UCSD-AML1 (cell line): ENCODE results near the gene PLD2.

ENCODE experiments used
- DNase-seq: peaks from one replicate; lab custom pipeline; 2025; ENCODE audit not compliant: unreplicated experiment; lab: John Stamatoyannopoulos, UW

Gene PLD2, protein sequence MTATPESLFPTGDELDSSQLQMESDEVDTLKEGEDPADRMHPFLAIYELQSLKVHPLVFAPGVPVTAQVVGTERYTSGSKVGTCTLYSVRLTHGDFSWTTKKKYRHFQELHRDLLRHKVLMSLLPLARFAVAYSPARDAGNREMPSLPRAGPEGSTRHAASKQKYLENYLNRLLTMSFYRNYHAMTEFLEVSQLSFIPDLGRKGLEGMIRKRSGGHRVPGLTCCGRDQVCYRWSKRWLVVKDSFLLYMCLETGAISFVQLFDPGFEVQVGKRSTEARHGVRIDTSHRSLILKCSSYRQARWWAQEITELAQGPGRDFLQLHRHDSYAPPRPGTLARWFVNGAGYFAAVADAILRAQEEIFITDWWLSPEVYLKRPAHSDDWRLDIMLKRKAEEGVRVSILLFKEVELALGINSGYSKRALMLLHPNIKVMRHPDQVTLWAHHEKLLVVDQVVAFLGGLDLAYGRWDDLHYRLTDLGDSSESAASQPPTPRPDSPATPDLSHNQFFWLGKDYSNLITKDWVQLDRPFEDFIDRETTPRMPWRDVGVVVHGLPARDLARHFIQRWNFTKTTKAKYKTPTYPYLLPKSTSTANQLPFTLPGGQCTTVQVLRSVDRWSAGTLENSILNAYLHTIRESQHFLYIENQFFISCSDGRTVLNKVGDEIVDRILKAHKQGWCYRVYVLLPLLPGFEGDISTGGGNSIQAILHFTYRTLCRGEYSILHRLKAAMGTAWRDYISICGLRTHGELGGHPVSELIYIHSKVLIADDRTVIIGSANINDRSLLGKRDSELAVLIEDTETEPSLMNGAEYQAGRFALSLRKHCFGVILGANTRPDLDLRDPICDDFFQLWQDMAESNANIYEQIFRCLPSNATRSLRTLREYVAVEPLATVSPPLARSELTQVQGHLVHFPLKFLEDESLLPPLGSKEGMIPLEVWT

DNA sequence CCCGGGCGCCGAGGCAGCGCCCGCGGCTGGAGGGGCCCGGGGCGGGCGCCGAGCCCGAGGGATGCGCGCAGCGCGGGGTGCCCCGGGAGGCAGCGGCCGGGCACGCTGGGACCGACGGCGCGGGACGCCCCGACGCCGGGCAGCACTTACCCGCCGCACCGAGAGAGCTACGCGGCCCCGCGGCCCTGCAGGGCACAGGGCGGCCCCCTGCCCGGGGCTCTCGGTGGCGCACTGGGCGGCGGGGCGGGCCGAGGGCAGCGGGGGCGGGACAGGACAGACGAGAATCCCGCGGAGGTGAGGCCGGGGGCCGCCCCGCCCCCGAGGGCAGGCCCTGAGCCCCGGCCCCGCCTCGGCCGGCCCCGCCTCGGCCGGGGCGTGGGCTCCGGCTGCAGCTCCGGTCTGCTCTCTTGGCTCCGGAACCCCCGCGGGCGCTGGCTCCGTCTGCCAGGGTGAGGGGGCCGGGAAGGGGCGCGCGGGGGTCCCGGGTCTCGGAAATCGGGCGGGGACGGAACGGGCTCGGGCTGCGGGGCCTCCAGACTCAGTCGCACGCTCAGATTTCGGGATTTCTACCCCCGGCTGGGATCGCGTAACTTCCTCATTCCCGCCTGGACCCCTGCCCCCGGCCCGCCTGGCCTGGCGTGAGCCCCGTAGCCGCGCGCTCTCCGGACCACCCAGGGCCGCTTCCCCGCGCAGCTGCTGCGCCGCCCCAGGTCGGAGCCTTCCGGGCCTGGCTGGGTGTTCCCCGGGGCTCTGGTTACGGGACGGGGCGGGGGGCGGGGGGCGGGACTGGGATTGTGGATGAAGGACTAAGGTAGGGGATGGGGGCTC, at the start of gene PLD2:
Gene PLD2 (plus strand): TSS at position 376 of the 828 bp plus-strand sequence. CDS start 621 bp downstream, outside the sequence.
- peak; percentile 85 for DNase-seq

DNA sequence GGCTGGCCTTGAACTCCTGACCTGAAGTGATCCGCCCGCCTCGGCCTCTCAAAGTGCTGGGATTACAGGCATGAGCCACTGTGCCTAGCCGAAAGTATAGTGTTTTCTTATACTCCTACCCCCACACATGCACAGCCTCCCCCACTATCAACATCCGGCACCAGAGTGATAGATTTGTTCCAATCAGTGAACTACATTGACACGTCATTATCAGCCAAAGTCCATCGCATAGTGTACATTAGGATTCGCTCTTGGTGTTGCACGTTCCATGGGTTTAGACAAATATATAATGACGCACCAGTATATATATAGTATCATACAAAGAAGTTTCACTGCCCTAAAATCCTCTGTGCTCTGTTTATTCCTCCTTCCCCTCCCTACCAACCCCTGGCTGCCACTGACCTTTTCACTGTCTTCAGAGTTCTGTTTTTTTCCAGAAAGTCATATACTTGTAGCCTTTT, 47.1 kb upstream of the PLD2 start:
- no peak for DNase-seq

DNA sequence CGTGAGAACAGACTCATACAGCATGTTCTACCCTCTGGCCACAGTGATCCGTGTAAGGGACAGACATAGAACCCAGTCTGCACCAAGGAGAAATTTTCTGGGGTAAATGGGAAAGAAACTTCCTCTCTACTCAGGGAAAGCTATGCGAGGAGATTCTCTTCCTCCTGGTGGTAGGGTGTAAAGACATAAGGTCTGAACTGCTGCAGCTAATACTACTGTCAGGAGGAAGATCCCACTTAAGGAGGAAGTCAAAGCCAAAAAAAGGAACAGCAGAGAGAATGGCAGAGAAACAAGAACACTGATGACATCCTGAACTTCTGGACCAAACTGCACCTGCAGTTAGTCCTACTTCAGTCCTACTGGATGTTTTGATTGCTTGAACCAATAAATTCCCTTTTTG, 42.4 kb upstream of the PLD2 start:
- DNase-seq = no peak

DNA sequence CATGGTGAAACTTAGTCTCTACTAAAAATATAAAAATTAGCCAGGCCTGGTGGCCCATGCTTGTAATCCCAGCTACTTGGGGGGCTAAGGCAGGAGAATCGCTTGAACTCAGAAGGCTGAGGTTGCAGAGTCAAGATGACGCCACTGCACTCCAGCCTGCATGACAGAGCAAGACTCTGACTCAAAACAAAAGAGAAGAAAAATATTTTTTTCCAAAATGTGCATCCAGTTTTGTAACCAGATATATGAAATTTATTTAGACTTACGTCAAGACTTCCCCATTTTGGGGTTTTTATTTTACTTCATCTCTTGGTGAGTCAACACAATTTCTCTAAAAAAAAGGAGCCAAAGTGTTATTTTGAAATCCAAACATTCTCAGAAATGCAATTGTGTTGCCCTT, 40.8 kb upstream of the PLD2 start:
- no peak for DNase-seq

DNA sequence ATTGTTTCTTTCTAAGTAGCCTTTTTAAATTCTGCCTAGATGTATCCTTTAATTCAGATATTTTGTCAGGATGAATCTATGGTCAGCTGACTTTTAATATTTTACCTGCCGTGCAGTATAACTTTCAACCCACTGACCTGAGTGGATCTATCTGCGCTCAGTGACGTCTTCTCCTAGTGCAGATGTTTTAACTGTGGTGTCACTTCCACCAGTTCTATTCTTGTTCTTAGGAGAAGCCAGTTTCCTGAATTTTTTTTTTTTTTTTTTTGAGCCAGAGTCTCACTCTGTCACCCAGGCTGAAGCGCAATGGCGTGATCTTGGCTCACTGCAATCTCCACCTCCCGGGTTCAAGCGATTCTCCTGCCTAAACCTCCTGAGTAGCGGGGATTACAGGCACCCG, 40.2 kb upstream of the PLD2 start:
- DNase-seq = no peak

DNA sequence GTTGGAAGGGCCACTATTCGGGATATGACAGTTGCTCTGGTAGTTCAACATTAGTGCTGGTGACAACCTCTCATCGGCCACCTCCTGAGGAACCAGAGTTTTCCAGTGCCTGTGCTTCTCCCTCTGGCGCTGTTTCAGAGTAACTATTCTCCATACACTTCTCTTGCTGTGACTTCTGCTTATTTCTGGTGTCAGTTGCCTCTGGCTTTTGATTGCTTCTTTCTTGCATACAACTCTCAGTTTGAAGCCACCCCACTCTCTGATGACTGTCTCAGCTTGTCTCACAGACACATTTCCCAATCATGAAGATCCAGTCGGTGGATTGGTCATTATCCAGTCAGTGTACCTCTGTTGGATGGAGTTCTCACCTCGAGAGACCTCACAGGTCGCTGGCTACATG, 38.7 kb upstream of the PLD2 start:
- no peak for DNase-seq

DNA sequence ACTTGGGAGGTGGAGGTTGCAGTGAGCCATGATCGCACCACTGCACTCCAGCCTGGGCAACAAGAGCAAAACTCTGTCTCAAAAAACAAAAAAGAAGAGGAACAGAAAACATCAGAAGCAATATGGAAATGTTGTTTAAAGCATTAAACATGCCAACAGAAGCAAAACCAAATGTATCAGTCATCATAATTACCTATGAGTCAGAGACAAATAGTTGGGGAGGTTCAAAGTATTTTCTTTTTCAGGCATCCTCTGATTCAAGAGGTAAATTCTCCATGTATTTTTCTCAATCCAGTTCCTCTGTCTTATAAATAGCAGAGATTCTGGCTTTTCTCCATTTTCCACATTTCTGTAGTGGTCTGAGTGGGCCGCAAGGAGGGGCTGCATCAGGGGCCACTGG, 37.3 kb upstream of the PLD2 start:
- no peak for DNase-seq

DNA sequence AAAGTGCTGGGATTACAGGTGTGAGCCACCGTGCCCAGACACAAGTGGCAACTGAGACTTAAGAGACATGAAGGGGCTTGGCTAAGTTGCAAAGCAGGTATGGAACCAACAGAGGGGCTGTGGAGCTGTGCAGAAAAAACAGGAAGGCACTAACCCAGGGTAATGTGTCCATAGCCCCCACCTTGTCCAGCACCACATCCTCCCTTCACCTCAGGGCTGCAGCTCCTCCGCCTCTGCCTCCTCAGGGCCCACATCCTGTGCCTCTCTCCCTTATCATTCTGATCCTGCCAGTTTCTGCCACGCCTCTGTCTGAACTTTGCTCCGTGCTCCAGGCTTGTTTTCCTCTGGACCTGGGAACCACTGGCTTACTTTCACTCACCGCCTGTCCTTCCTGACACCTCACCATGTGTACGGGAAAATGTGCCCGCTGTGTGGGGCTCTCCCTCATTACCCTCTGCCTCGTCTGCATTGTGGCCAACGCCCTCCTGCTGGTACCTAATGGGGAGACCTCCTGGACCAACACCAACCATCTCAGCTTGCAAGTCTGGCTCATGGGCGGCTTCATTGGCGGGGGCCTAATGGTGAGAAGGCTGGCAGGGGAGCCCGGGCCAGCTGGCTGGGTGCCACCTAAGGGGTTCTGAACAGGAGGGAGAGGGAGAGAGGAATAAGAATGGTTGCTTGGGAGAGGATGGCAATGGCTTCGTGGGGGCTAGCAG, 35.3 kb upstream of the PLD2 start, which contains the start of gene TM4SF5:
Gene TM4SF5 (plus strand): TSS at position 368 of the 716 bp plus-strand sequence. CDS start 37 bp downstream, at position 405.
- peak; percentile 65 for DNase-seq

DNA sequence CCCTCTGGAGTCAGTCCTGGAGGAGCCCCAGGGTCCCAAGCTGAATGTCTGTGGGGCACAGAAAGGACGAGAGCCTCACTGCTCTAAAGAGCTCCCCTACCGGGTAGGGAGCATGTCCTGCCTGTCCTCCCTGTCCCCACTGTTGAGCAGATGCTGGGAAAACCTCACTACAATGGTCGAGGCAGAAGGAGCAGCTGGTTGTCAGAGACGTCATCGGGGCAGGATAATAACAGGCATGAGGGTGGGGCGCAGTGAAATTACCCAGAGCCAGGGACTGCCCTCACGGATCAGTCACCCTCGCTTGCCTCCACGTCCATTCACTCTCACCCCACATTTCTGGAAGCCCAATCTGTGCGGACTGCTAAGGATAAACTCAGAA, 34.7 kb upstream of the PLD2 start:
- DNase-seq = no peak

DNA sequence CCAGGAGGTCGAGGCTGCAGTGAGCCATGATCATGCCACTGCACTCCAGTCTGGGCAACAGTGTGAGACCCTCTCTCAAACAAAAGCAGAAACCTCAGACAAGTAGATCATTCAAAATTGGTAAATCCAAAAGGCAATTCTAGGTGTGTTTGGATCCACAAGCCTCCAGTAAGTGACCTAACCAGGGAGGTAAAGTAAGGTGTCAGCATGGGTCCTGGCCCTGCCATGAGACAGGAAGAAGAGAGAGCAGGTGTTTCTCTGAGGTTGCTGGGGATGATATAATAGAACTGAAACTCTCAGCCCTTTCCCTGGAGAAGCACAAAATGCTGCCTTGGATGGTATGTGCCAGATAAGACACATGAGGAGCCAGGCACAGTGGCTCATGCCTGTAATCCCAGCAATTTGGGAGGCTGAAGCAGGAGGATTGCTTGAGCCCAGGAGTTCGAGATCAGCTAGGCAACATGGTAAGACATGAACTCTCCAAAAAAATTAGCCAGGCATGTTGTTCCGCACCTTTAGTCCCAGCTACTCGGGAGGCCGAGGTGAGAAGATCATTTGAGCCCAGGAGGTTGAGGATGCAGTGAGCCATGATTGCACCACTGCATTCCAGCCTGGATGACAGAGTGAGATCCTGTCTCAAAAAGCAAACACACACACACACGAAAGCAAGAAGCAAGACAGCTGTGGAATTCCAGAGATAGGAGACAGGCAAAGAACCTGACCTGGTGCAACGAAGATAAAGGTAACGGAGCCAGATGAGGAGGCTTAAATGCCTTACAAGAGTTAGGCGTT, 28.8 kb upstream of the PLD2 start:
- DNase-seq = no peak

DNA sequence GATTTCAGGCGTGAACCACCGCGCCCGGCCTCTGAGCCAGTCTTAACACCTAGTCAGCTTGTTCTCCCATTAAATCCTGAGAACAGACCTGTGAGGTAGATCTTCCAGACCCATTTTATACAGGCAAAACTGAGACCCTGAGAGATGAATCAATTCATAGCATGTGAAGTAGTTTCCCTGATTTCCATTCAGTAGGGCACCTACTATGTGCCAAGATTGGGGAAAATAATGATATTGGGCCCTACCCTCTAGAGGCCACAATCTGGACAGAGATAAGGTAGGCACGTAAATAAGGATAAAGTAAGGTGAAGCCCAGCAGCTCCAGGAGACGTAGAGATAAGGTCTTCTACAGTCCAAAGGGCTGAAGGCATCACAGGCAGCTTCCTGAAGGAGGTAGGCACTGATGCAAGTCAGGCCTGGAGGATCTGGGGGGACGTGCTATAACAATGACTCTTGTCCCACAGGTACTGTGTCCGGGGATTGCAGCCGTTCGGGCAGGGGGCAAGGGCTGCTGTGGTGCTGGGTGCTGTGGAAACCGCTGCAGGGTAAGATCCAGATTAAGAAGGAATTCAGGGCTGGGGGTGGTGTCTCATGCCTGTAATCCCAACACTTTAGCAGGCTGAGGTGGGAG, 26.5 kb upstream of the PLD2 start:
- DNase-seq = no peak

DNA sequence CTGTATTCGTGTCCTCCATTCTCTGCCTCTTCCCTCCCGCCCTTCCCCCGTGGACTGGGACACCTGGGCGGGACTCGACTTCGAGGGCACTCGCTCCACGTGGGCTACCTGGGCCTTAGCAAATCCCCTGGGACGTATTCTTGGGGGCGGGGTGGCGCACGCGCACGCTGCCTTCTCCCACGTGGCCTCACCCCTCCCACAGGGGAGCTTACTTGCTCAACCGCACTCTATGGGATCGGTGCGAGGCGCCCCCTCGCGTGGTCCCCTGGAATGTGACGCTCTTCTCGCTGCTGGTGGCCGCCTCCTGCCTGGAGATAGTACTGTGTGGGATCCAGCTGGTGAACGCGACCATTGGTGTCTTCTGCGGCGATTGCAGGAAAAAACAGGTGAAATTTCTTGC, 24.3 kb upstream of the PLD2 start:
- DNase-seq = no peak

DNA sequence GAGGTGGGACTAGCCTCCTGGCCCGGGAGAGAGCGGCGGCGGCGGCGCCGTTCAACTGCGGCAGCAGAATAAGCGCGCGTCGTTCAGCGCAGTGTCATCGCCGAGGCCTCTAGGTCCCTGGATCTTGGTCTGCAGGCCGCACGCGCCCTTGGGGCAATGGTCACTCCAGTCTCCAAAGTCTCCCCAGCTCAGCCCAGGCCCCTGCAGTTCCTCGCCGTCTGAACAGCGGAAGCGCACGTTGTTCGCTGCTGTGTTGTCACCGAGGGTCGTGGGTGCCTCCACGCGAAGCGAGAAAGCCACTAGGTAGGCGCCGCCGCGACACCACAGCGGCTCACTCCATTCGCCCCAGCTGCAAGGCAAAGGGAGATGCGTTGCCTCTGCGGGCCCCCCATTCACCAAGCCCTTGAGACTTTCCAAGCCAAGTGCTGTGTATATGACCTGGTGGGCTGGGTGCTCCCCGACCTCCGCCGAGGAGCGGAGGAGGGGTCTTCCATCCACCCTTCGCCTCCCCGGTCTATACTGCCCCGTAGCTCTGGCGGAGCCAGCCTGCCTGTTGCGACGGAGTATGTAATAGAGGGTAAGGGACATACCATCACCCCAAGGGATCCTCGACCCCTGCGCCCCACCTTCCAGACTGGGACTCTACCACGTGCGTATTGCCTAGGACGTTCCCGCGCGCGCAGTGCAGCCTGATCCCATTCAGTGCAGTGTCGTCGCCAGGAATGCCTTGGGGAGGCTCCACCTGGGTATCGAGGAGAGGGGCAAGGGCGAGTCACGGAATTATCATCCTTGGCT, 21.4 kb upstream of the PLD2 start:
- no peak for DNase-seq

DNA sequence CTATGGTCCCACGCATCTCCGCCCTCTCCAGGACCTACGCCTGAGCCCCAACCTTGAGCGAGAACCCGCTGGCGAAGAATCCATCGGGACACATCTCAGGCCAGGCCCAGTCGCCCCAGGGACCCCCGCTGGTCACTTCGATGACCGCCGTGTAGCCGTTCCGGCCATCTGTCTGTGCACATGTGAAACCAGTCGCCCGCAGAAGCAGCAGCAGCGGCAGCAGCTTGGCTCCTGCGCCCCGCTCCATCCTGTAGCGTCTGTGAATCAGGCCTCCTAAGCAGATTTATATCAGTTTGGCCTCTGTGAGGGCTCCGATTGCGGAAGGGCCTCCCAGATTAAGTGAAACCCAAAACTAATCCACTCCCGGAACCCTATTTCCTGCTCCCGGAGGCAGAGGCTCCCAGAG, 20.8 kb upstream of the PLD2 start, which contains the start of gene VMO1:
Gene VMO1 (minus strand): TSS at position 259 of the 406 bp plus-strand sequence. CDS start 12 bp downstream, at position 247.
- DNase-seq = peak; percentile 30

DNA sequence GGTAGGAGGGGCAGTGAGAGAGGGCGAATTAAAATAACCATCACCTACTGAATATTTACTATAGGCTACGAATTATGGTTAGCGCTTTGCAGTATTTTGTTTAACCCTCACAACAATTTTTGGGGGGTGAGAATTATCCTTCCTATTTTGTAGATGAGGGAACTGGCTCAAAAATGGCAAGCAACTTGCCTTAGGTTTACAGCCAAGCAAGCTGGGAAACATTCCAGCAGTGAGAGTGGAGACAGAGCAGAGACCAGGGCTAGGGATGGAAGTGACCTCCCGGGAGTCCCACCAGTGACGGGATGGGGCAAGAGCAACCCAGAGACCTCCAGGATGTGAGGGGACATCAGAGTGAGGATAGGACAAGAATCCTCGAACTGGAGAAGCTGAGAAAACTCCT, 20.4 kb upstream of the PLD2 start:
- DNase-seq = no peak

DNA sequence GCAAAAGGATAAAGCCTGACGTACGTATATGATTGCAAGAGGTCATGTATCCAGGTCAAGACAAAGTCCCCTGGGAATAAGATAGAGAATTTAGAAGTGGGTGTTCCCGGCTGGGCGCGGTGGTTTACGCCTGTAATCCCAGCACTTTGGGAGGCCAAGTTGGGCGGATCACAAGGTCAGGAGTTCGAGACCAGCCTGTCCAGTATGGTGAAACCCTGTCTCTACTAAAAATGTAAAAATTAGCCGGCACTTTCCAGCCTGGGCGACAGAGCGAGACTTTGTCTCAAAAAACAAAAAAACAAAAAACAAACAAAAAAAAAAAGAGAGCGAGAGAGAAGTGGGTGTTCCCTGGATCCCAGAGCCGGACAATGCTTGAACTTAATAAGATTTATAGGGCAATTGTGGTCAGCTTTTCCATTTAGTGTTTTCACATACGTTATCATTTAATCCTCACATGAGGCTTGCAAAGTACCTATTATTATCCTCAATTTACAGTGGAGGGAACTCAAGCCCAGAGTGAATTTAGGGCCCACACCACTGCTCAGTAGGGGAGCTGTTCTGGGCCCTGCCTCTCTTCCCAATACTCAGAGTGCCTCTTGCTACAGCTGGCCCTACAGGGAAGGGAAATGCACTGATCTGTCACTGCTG, 18.7 kb upstream of the PLD2 start:
- DNase-seq = no peak

DNA sequence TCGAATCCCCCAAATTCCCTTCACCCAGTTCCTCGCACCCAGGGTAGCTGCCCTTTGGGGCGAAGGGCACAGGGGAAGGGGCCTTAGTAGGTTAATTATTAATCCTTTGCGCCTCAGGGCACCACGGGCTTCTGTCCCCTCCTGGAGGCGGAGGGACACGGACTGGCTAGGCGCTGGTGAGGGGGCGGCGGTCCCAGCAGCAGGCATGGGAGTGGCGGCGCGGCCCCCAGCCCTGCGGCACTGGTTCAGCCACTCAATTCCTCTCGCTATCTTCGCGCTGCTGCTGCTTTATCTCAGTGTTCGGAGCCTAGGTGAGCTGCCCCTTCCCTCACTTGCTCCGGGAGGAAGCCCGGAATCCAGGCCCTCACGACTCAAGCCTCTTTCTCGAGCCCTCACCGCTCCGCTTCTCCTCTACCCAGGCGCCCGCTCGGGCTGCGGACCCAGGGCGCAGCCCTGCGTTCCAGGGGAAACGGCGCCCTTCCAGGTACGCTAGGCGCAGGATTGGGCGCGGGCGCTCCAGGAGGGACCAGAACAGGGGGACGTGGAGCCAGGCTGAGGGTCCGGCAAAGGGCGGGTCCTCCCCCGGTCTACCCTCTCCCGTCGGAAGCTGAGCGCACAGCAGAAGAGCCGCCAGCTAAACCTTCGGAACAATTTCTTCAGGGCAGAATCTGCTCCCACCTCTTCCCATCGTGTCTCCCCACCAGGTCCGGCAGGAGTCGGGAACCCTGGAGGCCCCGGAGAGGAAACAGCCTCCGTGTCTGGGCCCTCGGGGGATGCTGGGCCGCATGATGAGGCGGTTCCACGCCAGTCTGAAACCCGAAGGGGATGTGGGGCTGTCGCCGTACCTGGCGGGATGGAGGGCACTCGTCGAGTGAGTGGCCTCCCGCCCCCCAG, 17.9 kb upstream of the PLD2 start, which contains the start of gene GLTPD2:
Gene GLTPD2 (plus strand): TSS at position 158 of the 894 bp plus-strand sequence. CDS start 48 bp downstream, at position 206.
- no peak for DNase-seq
